Prostate gland (tissue), 2 donors: Measurements from ENCODE around the gene SPAG7. TPM values are rescaled to one million over a fixed set of nuclear protein-coding genes. Genes with fewer than 3 reads are reported as not detected.
A peak's percentile ranks its signal among the peaks of the same experiment; 100 is the strongest.

Experiments
- DNase-seq: peaks from one replicate; pipeline ENCODE4 v3.0.0-alpha.2; 2019; ENCODE audit warnings: low spot score
- H3K27ac ChIP-seq, 2 donors: fragments of 200-600 bp; sonication (generic); 2 replicates each; pipeline ENCODE4 v1.5.1; 2017 to 2019
- H3K27me3 ChIP-seq: fragments of 200-600 bp; sonication (generic); replicated peaks from 2 replicates; pipeline ENCODE4 v1.5.1; 2019; ENCODE audit not compliant: insufficient read depth
- H3K36me3 ChIP-seq, 2 donors: fragments of 200-600 bp; sonication (generic); 1 replicate in 1 of 2; 2 replicates in 1 of 2; pipeline versions ENCODE4 v1.5.1 to v1.8.1; 2017 to 2019
- H3K4me1 ChIP-seq: fragments of 200-600 bp; sonication (generic); replicated peaks from 2 replicates; pipeline ENCODE4 v1.5.1; 2019
- H3K4me3 ChIP-seq, 2 donors: fragments of 200-600 bp; sonication (generic); 2 replicates each; pipeline ENCODE4 v1.5.1; 2017 to 2019
- H3K9me3 ChIP-seq: fragments of 200-600 bp; sonication (generic); 2 replicates; pipeline ENCODE4 v1.5.1; 2017
- CTCF ChIP-seq, 4 experiments: fragments of 200-600 bp in 2 of 4; fragments of 450-650 bp in 2 of 4; sonication (generic) in 2 of 4; IDR thresholded peaks; 1 replicate in 3 of 4; 2 replicates in 1 of 4; pipeline ENCODE4 v1.5.1; 2016 to 2019; ENCODE audit warnings: antibody characterized with exemption in 4 of 4, mild to moderate bottlenecking in 2 of 4, moderate library complexity in 2 of 4
- POLR2A ChIP-seq: fragments of 450-650 bp; IDR thresholded peaks from one replicate; pipeline ENCODE4 v1.6.1; 2016; ENCODE audit warnings: antibody characterized with exemption, mild to moderate bottlenecking
- POLR2AphosphoS5 ChIP-seq: sonication (generic); formaldehyde crosslinking; IDR thresholded peaks from one replicate; pipeline ENCODE4 v1.6.1; 2017; ENCODE audit warnings: antibody characterized with exemption
- WGBS: methylation state at CpG from one replicate; pipeline ENCODE4 v1.1.5; 2018; 5-methylcytosine and 5-hydroxymethylcytosine counted together
- intact Hi-C: fragments of 100-400 bp; cut with DNase I; formaldehyde crosslinking; loops from one replicate; pipeline ENCODE4 v1.14.2; 2022
- total RNA-seq, 2 donors: library from RNA; depleted of rRNA; stranded (reverse); fragments of >200 nt; gene quantifications; one replicate each; pipeline ENCODE4 v1.1.0, GENCODE V29; 2016

SPAG7 gene
- total RNA-seq = 10 to 100 TPM; 54.2 to 72.0 TPM

- peak within 1 kb of the TSS; percentile 48 to 63 for H3K4me3 ChIP-seq
- intact Hi-C loops = loop anchor here (2.0 kb wide), 2 partner anchors 19 to 29 kb away; partner anchors contain the start of genes INCA1, KIF1C and PFN1
- TF ChIP-seq POLR2AphosphoS5 (peak; percentile 91), CTCF (IDR thresholded peaks at IDR 0.05) (peak in 2 of 4 experiments; percentile 3 to 24), POLR2A (peak; percentile 72)
- H3K27ac ChIP-seq = peak within 1 kb of the TSS; percentile 94 to 96
- H3K36me3 ChIP-seq = peaks cover 2 to 8% of the 10 kb centered on the region in 2 donors
- H3K4me1 ChIP-seq = peaks cover 12% of the 10 kb centered on the region
- DNase-seq = peak; percentile 93
- no peaks in the 10 kb centered on the region for H3K27me3 ChIP-seq
- WGBS = under 1% methylated on average over 66 of the region's 66 CpGs
- no peaks in the 10 kb centered on the region for H3K9me3 ChIP-seq
Measured at GRCh38 chr17:4967539-4968485, at the start of gene SPAG7. SPAG7 (minus strand) TSS chr17:4967817; CDS start chr17:4967804, 13 bp downstream.

- Histone ChIP-seq H3K9me3 (no peaks in the 10 kb centered on the region), H3K27ac (no peak overlapping the region), H3K36me3 (peaks cover 5 to 17% of the 10 kb centered on the region in 2 donors), H3K4me1 (no peaks in the 10 kb centered on the region), H3K4me3 (no peak overlapping the region), H3K27me3 (no peaks in the 10 kb centered on the region)
- intact Hi-C loops = no loop called here
- DNase-seq = no peak
- WGBS = 92% methylated on average over 4 of the region's 4 CpGs
- TF ChIP-seq POLR2A = no peak
- TF ChIP-seq CTCF (IDR thresholded peaks at IDR 0.05) = no peak
- TF ChIP-seq POLR2AphosphoS5 = no peak
Measured at GRCh38 chr17:5014357-5014756, 46.7 kb upstream of the SPAG7 start.

- DNase-seq = no peak
- Histone ChIP-seq H3K4me1 (no peaks in the 10 kb centered on the region), H3K36me3 (peaks cover 5 to 14% of the 10 kb centered on the region in 2 donors), H3K4me3 (no peak overlapping the region), H3K27me3 (no peaks in the 10 kb centered on the region), H3K27ac (no peak overlapping the region), H3K9me3 (no peaks in the 10 kb centered on the region)
- 86% methylated on average over 6 of the region's 6 CpGs for WGBS
- no peak for TF ChIP-seq POLR2A
- no peak for TF ChIP-seq POLR2AphosphoS5
- no peak for TF ChIP-seq CTCF (IDR thresholded peaks at IDR 0.05)
- intact Hi-C loops = no loop called here
Measured at GRCh38 chr17:5011928-5012327, 44.3 kb upstream of the SPAG7 start.

- peaks cover 26 to 49% of the 10 kb centered on the region in 2 donors for H3K36me3 ChIP-seq
- DNase-seq = no peak
- no peak overlapping the region for H3K27ac ChIP-seq
- WGBS = 94% methylated on average over 18 of the region's 18 CpGs
- H3K4me3 ChIP-seq = no peak overlapping the region
- peaks cover 8% of the 10 kb centered on the region for H3K4me1 ChIP-seq
- H3K27me3 ChIP-seq = no peaks in the 10 kb centered on the region
- intact Hi-C loops = no loop called here
- H3K9me3 ChIP-seq = no peaks in the 10 kb centered on the region
- TF ChIP-seq POLR2AphosphoS5 (no peak), CTCF (IDR thresholded peaks at IDR 0.05) (no peak), POLR2A (no peak)
Measured at GRCh38 chr17:5003214-5003867, 35.7 kb upstream of the SPAG7 start.
